Panc1 (cell line): ENCODE results near the gene MSRB1. TPM values are rescaled to one million over a fixed set of nuclear protein-coding genes. Genes with fewer than 3 reads are reported as not detected.

ENCODE experiments used
- ATAC-seq: fragments of 200-7000 bp; cut with Tn5 transposase; 2 replicates; pipeline ENCODE4 v1.9.1; 2020; ENCODE audit warnings: mild to moderate bottlenecking, moderate library complexity
- BruUV-seq: library from RNA; stranded (reverse); fragments of 400-500 nt; replicated peaks from 2 replicates; lab custom pipeline; 2021; lab: Mats Ljungman, UMichigan
- CTCF ChIA-PET: fragments of 300-600 bp; sonication (Branson Sonifier 250); formaldehyde crosslinking; loops from one replicate; lab custom pipeline; 2022; ENCODE audit warnings: antibody characterized with exemption; lab: Charles Lee
- POLR2A ChIA-PET: fragments of 300-600 bp; sonication (Branson Sonifier 250); formaldehyde crosslinking; loops from one replicate; lab custom pipeline; 2022; ENCODE audit warnings: antibody characterized with exemption; lab: Charles Lee
- DNase-seq: peaks from one replicate; pipeline ENCODE4 v3.0.0-alpha.2; 2010; ENCODE audit warnings: low read depth, low spot score
- H3K27ac ChIP-seq: 2 replicates; pipeline ENCODE4 v1.5.1; 2011; ENCODE audit warnings: mild to moderate bottlenecking, low read length, inconsistent platforms
- H3K27me3 ChIP-seq: fragments of 200-500 bp; sonication (Bioruptor generic); 2 replicates; pipeline ENCODE4 v1.6.0; 2014; ENCODE audit warnings: low read length, inconsistent platforms; ENCODE audit not compliant: control insufficient read depth, insufficient read depth
- H3K36me3 ChIP-seq: fragments of 200-500 bp; sonication (Bioruptor generic); 2 replicates; pipeline ENCODE4 v1.5.1; 2014; ENCODE audit warnings: inconsistent platforms, mild to moderate bottlenecking, low read length, moderate library complexity; ENCODE audit not compliant: control insufficient read depth, insufficient read depth
- H3K4me1 ChIP-seq: 2 replicates; pipeline ENCODE4 v1.5.1; 2011; ENCODE audit warnings: inconsistent platforms, mild to moderate bottlenecking, low read length, moderate library complexity; ENCODE audit not compliant: control insufficient read depth, insufficient read depth
- H3K4me3 ChIP-seq, 2 experiments: 2 replicates each; pipeline ENCODE4 v1.5.1; 2011 to 2012; ENCODE audit warnings: low read depth in 2 of 2, low read length in 2 of 2, mild to moderate bottlenecking in 2 of 2, inconsistent platforms in 1 of 2, moderate library complexity in 1 of 2
- H3K9me3 ChIP-seq: fragments of 200-500 bp; sonication (Bioruptor generic); 2 replicates; pipeline ENCODE4 v1.5.1; 2014; ENCODE audit warnings: low read depth, mild to moderate bottlenecking, inconsistent platforms, low read length, moderate library complexity; ENCODE audit not compliant: control insufficient read depth, insufficient read depth
- CTCF ChIP-seq: fragments of 450-650 bp; IDR thresholded peaks from 2 replicates; pipeline ENCODE4 v1.5.1; 2017; ENCODE audit warnings: mild to moderate bottlenecking
- POLR2AphosphoS5 ChIP-seq: IDR thresholded peaks from 2 replicates; pipeline ENCODE4 v1.6.1; 2012; ENCODE audit warnings: mild to moderate bottlenecking, low read depth, low read length, moderate library complexity
- REST ChIP-seq, 2 experiments: IDR thresholded peaks; 2 replicates each; pipeline ENCODE4 v1.6.1; 2011 to 2012; ENCODE audit warnings: low read depth in 2 of 2, control low read depth in 1 of 2, low read length in 1 of 2, mild to moderate bottlenecking in 1 of 2, moderate library complexity in 1 of 2; ENCODE audit not compliant: insufficient read depth in 1 of 2
- SIN3A ChIP-seq: IDR thresholded peaks from 2 replicates; pipeline ENCODE4 v1.6.1; 2012; ENCODE audit warnings: low read depth, mild to moderate bottlenecking, low read length, moderate library complexity, borderline replicate concordance; ENCODE audit not compliant: insufficient read depth
- TCF7L2 ChIP-seq: IDR thresholded peaks from 2 replicates; pipeline ENCODE4 v1.6.1; 2011; ENCODE audit warnings: mild to moderate bottlenecking, low read depth, low read length, inconsistent platforms
- in situ Hi-C: cut with HindIII; loops from 2 replicates; pipeline ENCODE4 v1.10.0; 2016; ENCODE audit warnings: low sequenced_read_pairs, low pct_unique_long_range_greater_than_20kb
- intact Hi-C: fragments of 100-400 bp; cut with micrococcal nuclease; formaldehyde crosslinking; loops from one replicate; pipeline ENCODE4 v1.10.0; 2022; ENCODE audit not compliant: unreplicated experiment
- total RNA-seq: library from RNA; stranded (reverse); gene quantifications from one replicate; pipeline ENCODE4 v1.2.1, GENCODE V29; 2021; ENCODE audit not compliant: unreplicated experiment

The MSRB1 gene
- total RNA-seq, 1 experiment from 2014 or later = 25.3 TPM

- H3K36me3 ChIP-seq = no peaks in the 10 kb centered on the region
- in situ Hi-C loops = no loop called here
- no peaks in the 10 kb centered on the region for H3K9me3 ChIP-seq
- ATAC-seq (no peak), DNase-seq (no peak)
- H3K27me3 ChIP-seq = peaks cover 2% of the 10 kb centered on the region; the same call in 1 of the 2 replicates
- ChIA-PET CTCF (no interaction called here), POLR2A (interaction anchor here (0.6 kb wide), 1 partner anchor 16 kb away, joined by 12 read pairs; no protein-coding TSS in a partner anchor)
- H3K4me3 ChIP-seq = no peak overlapping the region
- no peak overlapping the region for H3K27ac ChIP-seq
- TF ChIP-seq CTCF (no peak), POLR2AphosphoS5 (no peak), SIN3A (no peak), TCF7L2 (no peak), REST (IDR thresholded peaks at IDR 0.05; ENCODE audit: insufficient read depth in 1 of 2, low read depth in 2 of 2, low read length in 1 of 2) (no peak)
- peaks cover 24% of the 10 kb centered on the region for H3K4me1 ChIP-seq
- BruUV-seq = no TSS peak
- intact Hi-C loops = no loop called here
These were observed 27.0 kb downstream of the MSRB1 start for GRCh38 chr16:1915732-1916639.

GRCh38 chr16:1914988-1915387 is 28.0 kb downstream of the MSRB1 start:
- Histone ChIP-seq H3K4me3 (no peak overlapping the region), H3K36me3 (no peaks in the 10 kb centered on the region), H3K27ac (no peak overlapping the region), H3K9me3 (no peaks in the 10 kb centered on the region), H3K27me3 (peaks cover 2% of the 10 kb centered on the region; the same call in 1 of the 2 replicates), H3K4me1 (peaks cover 18% of the 10 kb centered on the region)
- intact Hi-C loops (no loop called here), in situ Hi-C loops (no loop called here)
- no peak for DNase-seq
- ChIA-PET POLR2A (no interaction called here), CTCF (interaction anchor here (0.6 kb wide), 1 partner anchor 25 kb away, joined by 3 read pairs; no protein-coding TSS in a partner anchor)
- no peak for TF ChIP-seq SIN3A
- no peak for TF ChIP-seq TCF7L2
- TF ChIP-seq POLR2AphosphoS5 = no peak
- TF ChIP-seq CTCF = no peak
- TF ChIP-seq REST (IDR thresholded peaks at IDR 0.05; ENCODE audit: insufficient read depth in 1 of 2, low read depth in 2 of 2, low read length in 1 of 2) = no peak
- no TSS peak for BruUV-seq
- ATAC-seq = no peak
